H1 (cell line): Measurements from ENCODE around the gene DGKA. TPM values are rescaled to one million over a fixed set of nuclear protein-coding genes. Genes with fewer than 3 reads are reported as not detected.

Experiments used
- CTCF ChIA-PET: fragments of 300-600 bp; sonication (Branson Sonifier 250); formaldehyde crosslinking; loops from one replicate; lab custom pipeline; 2021; ENCODE audit not compliant: partially characterized antibody; lab: Charles Lee
- POLR2A ChIA-PET: fragments of 300-600 bp; sonication (Branson Sonifier 250); formaldehyde crosslinking; loops from one replicate; lab custom pipeline; 2021; ENCODE audit warnings: inconsistent platforms; ENCODE audit not compliant: partially characterized antibody; lab: Charles Lee
- DNase-seq, 2 experiments: peaks; one replicate each; pipeline versions ENCODE4 v3.0.0 to v3.0.0-alpha.2; 2010 to 2022; ENCODE audit warnings: low spot score in 2 of 2, low read depth in 1 of 2, mixed read lengths in 1 of 2
- FAIRE-seq: peaks from 2 replicates; lab custom pipeline; 2011; peaks lifted over from hg19 to GRCh38; lab: Jason Lieb, UNC
- H2AFZ ChIP-seq: 2 replicates; pipeline ENCODE4 v1.8.1; 2012; ENCODE audit warnings: low read length, inconsistent platforms
- H2AK5ac ChIP-seq: 2 replicates; pipeline ENCODE4 v1.6.1; 2013; ENCODE audit warnings: low read depth, low read length
- H2BK120ac ChIP-seq: replicated peaks from 2 replicates; pipeline ENCODE3; 2013; ENCODE audit warnings: low read depth, low read length, inconsistent platforms
- H2BK12ac ChIP-seq: 2 replicates; pipeline ENCODE4 v1.6.1; 2013; ENCODE audit warnings: low read depth, low read length
- H2BK15ac ChIP-seq: 2 replicates; pipeline ENCODE4 v1.6.1; 2013; ENCODE audit warnings: low read length
- H2BK20ac ChIP-seq: 2 replicates; pipeline ENCODE4 v1.6.1; 2013; ENCODE audit warnings: low read length
- H2BK5ac ChIP-seq: 2 replicates; pipeline ENCODE4 v1.6.1; 2013; ENCODE audit warnings: low read depth, low read length
- H3K14ac ChIP-seq: 2 replicates; pipeline ENCODE4 v1.6.1; 2013; ENCODE audit warnings: inconsistent platforms; ENCODE audit not compliant: insufficient read length
- H3K18ac ChIP-seq: 2 replicates; pipeline ENCODE4 v1.6.1; 2013; ENCODE audit warnings: low read length; ENCODE audit errors: extremely low read depth
- H3K23ac ChIP-seq: 2 replicates; pipeline ENCODE4 v1.6.1; 2013; ENCODE audit warnings: inconsistent platforms; ENCODE audit not compliant: insufficient read length
- H3K23me2 ChIP-seq: 2 replicates; pipeline ENCODE4 v1.6.1; 2013; ENCODE audit warnings: low read depth, low read length
- H3K27ac ChIP-seq: 2 replicates; pipeline ENCODE4 v1.6.1; 2011; ENCODE audit warnings: low read depth, low read length, inconsistent platforms
- H3K27me3 ChIP-seq, 4 experiments: replicated peaks in 1 of 4; 1 replicate in 1 of 4; 2 replicates in 3 of 4; pipeline versions ENCODE4 v1.6.1 to v1.8.1; 2011 to 2013; ENCODE audit warnings: low read length in 3 of 4, mild to moderate bottlenecking in 3 of 4, inconsistent platforms in 2 of 4, mixed read lengths in 2 of 4, moderate library complexity in 1 of 4; ENCODE audit not compliant: control insufficient read depth in 3 of 4, insufficient read depth in 3 of 4; ENCODE audit errors: extremely low read depth in 1 of 4
- H3K36me3 ChIP-seq, 4 experiments: 2 replicates each; pipeline versions ENCODE4 v1.6.1 to v1.8.1; 2011 to 2013; ENCODE audit warnings: mild to moderate bottlenecking in 4 of 4, low read length in 3 of 4, moderate library complexity in 2 of 4, control low read depth in 1 of 4, inconsistent platforms in 1 of 4; ENCODE audit not compliant: insufficient read depth in 4 of 4, control insufficient read depth in 2 of 4
- H3K4ac ChIP-seq: replicated peaks from 2 replicates; pipeline ENCODE3; 2013; ENCODE audit warnings: low read length, low read depth, mixed read lengths, inconsistent platforms; ENCODE audit not compliant: insufficient read length
- H3K4me1 ChIP-seq, 4 experiments: replicated peaks in 1 of 4; 1 replicate in 1 of 4; 2 replicates in 3 of 4; pipeline versions ENCODE4 v1.6.1 to v1.8.1; 2011 to 2013; ENCODE audit warnings: low read length in 3 of 4, inconsistent platforms in 2 of 4, mixed read lengths in 1 of 4; ENCODE audit not compliant: insufficient read depth in 4 of 4, control insufficient read depth in 3 of 4
- H3K4me2 ChIP-seq, 2 experiments: 2 replicates each; pipeline versions ENCODE4 v1.6.1 to v1.8.1; 2011 to 2013; ENCODE audit warnings: low read depth in 2 of 2, low read length in 2 of 2, control low read depth in 1 of 2, inconsistent platforms in 1 of 2, mild to moderate bottlenecking in 1 of 2; ENCODE audit not compliant: insufficient read depth in 1 of 2
- H3K4me3 ChIP-seq, 4 experiments: fragments of 200-600, 300-600 bp in 1 of 4; sonication (generic), shearing (Covaris generic), sonication (Bioruptor Twin) in 1 of 4; 2 replicates each; pipeline versions ENCODE4 v1.5.1 to v1.8.1; 2011 to 2016; ENCODE audit warnings: low read length in 4 of 4, low read depth in 3 of 4, control low read depth in 2 of 4, inconsistent platforms in 2 of 4, mild to moderate bottlenecking in 2 of 4, mixed read lengths in 1 of 4, moderate library complexity in 1 of 4; ENCODE audit not compliant: insufficient read depth in 2 of 4; ENCODE audit errors: extremely low read depth in 1 of 4
- H3K56ac ChIP-seq: replicated peaks from 2 replicates; pipeline ENCODE3; 2013; ENCODE audit warnings: low read depth, mild to moderate bottlenecking, mixed read lengths, low read length, inconsistent platforms; ENCODE audit not compliant: insufficient read length
- H3K79me1 ChIP-seq: 2 replicates; pipeline ENCODE4 v1.6.1; 2013; ENCODE audit warnings: low read depth, low read length, control low read depth
- H3K79me2 ChIP-seq, 2 experiments: 2 replicates each; pipeline versions ENCODE4 v1.6.1 to v1.8.1; 2012 to 2013; ENCODE audit warnings: low read length in 2 of 2, mild to moderate bottlenecking in 2 of 2, inconsistent platforms in 1 of 2; ENCODE audit not compliant: insufficient read depth in 2 of 2, control insufficient read depth in 1 of 2
- H3K9ac ChIP-seq, 4 experiments: replicated peaks in 1 of 4; 1 replicate in 1 of 4; 2 replicates in 3 of 4; pipeline versions ENCODE4 v1.6.1 to v1.8.1; 2011 to 2013; ENCODE audit warnings: low read depth in 3 of 4, low read length in 3 of 4, control low read depth in 2 of 4, mild to moderate bottlenecking in 2 of 4, moderate library complexity in 2 of 4, inconsistent platforms in 1 of 4; ENCODE audit errors: extremely low read depth in 1 of 4
- H3K9me3 ChIP-seq, 2 experiments: 2 replicates each; pipeline versions ENCODE4 v1.6.1 to v1.8.1; 2012 to 2013; ENCODE audit warnings: mild to moderate bottlenecking in 2 of 2, moderate library complexity in 2 of 2, control low read depth in 1 of 2, inconsistent platforms in 1 of 2, low read depth in 1 of 2, low read length in 1 of 2, mixed read lengths in 1 of 2; ENCODE audit not compliant: insufficient read depth in 2 of 2
- H4K20me1 ChIP-seq, 2 experiments: replicated peaks in 1 of 2; 2 replicates each; pipeline versions ENCODE3 to v1.8.1; 2011 to 2013; ENCODE audit warnings: inconsistent platforms in 2 of 2, low read length in 2 of 2, mild to moderate bottlenecking in 1 of 2; ENCODE audit not compliant: insufficient read depth in 2 of 2, control insufficient read depth in 1 of 2
- H4K5ac ChIP-seq: 2 replicates; pipeline ENCODE4 v1.6.1; 2013; ENCODE audit warnings: low read length, low read depth, mixed read lengths, inconsistent platforms; ENCODE audit not compliant: insufficient read length
- H4K8ac ChIP-seq: 2 replicates; pipeline ENCODE4 v1.8.0; 2013; ENCODE audit warnings: mild to moderate bottlenecking, moderate library complexity, low read length, inconsistent platforms; ENCODE audit not compliant: insufficient read depth; ENCODE audit errors: extremely low read depth
- H4K91ac ChIP-seq: replicated peaks from 2 replicates; pipeline ENCODE3; 2013; ENCODE audit warnings: low read length, mixed read lengths, inconsistent platforms; ENCODE audit not compliant: insufficient read length
- CHD2 ChIP-seq: IDR thresholded peaks from 2 replicates; pipeline ENCODE4 v1.6.1; 2012; ENCODE audit warnings: low read length, improper control_type of control experiment
- GABPA ChIP-seq: IDR thresholded peaks from 2 replicates; pipeline ENCODE4 v1.6.1; 2011; ENCODE audit warnings: mild to moderate bottlenecking, low read length, moderate library complexity, borderline replicate concordance; ENCODE audit not compliant: insufficient read depth
- JUND ChIP-seq: IDR thresholded peaks from 2 replicates; pipeline ENCODE4 v1.6.1; 2011; ENCODE audit warnings: mild to moderate bottlenecking, improper control_type of control experiment, low read length
- RAD21 ChIP-seq, 2 experiments: IDR thresholded peaks in 1 of 2; conservative IDR thresholded peaks in 1 of 2; 2 replicates each; pipeline ENCODE4 v1.6.1; 2011; ENCODE audit warnings: low read depth in 2 of 2, low read length in 2 of 2, improper control_type of control experiment in 1 of 2, inconsistent platforms in 1 of 2, mild to moderate bottlenecking in 1 of 2, moderate library complexity in 1 of 2
- RNF2 ChIP-seq: fragments of 200-900, 300-1000 bp; sonication (generic); IDR thresholded peaks from 2 replicates; pipeline ENCODE4 v1.7.1; 2016; ENCODE audit warnings: borderline replicate concordance, low read depth, mild to moderate bottlenecking, antibody characterized with exemption, low read length; ENCODE audit not compliant: poor library complexity, severe bottlenecking; ENCODE audit errors: missing control alignments
- SIN3A ChIP-seq, 2 experiments: IDR thresholded peaks in 1 of 2; conservative IDR thresholded peaks in 1 of 2; 2 replicates each; pipeline ENCODE4 v1.6.1; 2011 to 2012; ENCODE audit warnings: low read length in 2 of 2, improper control_type of control experiment in 1 of 2, low read depth in 1 of 2, mild to moderate bottlenecking in 1 of 2
- SP1 ChIP-seq: IDR thresholded peaks from 2 replicates; pipeline ENCODE4 v1.6.1; 2011; ENCODE audit warnings: low read depth, low read length
- TAF1 ChIP-seq: IDR thresholded peaks from 2 replicates; pipeline ENCODE4 v1.6.1; 2011; ENCODE audit warnings: mild to moderate bottlenecking, low read depth, low read length
- TBP ChIP-seq: IDR thresholded peaks from 2 replicates; pipeline ENCODE4 v1.6.1; 2011; ENCODE audit warnings: low read depth, low read length, improper control_type of control experiment
- WGBS, 2 experiments: shearing (Covaris generic) in 1 of 2; methylation state at CpG; one replicate each; pipeline versions ENCODE4 v1.1.6 to v1.1.7; 2013 to 2015; ENCODE audit warnings: low lambda C conversion rate in 2 of 2, mixed read lengths in 2 of 2, inconsistent platforms in 1 of 2, low coverage in 1 of 2, missing lambda C conversion rate in 1 of 2; ENCODE audit not compliant: insufficient replicate concordance in 2 of 2, insufficient coverage in 1 of 2, insufficient read length in 1 of 2; ENCODE audit errors: extremely low coverage in 1 of 2, missing lambda C conversion rate in 1 of 2; 5-methylcytosine and 5-hydroxymethylcytosine counted together
- polyA plus RNA-seq, 7 experiments: library from polyadenylated mRNA; depleted of rRNA in 3 of 7; stranded (reverse) in 5 of 7; unstranded in 2 of 7; fragments of >200 nt in 5 of 7; fragments of 200-250 nt in 2 of 7; gene quantifications; 1 replicate in 5 of 7; 2 replicates in 1 of 7; 4 replicates in 1 of 7; pipeline versions ENCODE4 v1.2.1 to v1.2.3, GENCODE V29; 2011 to 2013; ENCODE audit warnings: missing spikeins in 2 of 7, mixed read lengths in 2 of 7
- total RNA-seq: library from RNA; stranded (reverse); fragmentation: NEBNext Ultra II Directional; extraction: Animal tissue kit (Norgen Biotek cat#: 25700); gene quantifications from 2 replicates; pipeline ENCODE4 v1.2.1, GENCODE V29; 2021
- TF ChIP-seq, protein P1 (sequence below): IDR thresholded peaks from 2 replicates; pipeline ENCODE4 v1.6.1; 2012; ENCODE audit warnings: inconsistent platforms

The DGKA gene
- total and polyA plus RNA-seq, 2 of the 8 experiments (the other 6 are each of a cell fraction or from before 2014, with no cell fraction given), result 15.9 to 18.0 TPM

DNA sequence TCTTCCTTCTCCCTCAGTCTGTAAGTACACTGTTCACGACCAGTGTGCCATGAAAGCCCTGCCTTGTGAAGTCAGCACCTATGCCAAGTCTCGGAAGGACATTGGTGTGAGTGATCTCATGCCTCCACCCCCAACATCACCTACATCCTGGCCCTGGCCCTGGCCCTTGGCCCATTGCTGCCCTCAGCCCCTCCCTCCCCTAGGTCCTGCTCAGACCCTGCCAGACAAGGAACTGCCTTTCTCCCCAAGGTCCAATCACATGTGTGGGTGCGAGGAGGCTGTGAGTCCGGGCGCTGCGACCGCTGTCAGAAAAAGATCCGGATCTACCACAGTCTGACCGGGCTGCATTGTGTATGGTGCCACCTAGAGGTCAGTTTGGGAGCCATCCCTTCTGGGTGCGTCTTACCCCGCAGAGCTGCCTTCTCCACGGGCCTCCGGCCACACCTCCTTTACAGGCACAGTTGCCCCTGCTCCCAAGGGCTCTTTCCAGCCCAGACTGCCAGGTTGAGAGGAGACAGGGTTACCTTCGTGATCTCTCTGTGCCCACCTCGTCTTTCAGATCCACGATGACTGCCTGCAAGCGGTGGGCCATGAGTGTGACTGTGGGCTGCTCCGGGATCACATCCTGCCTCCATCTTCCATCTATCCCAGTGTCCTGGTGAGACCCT is 9.2 kb downstream of the DGKA start:
- H3K23me2 ChIP-seq, result peaks cover 2% of the 10 kb centered on the region; the same call in 1 of the 2 replicates
- peaks cover 0 to 9% (median 2%) of the 10 kb centered on the region in 4 experiments; a peak in 4 of 7 replicates for H3K4me1 ChIP-seq
- DNase-seq (peak; percentile 83 to 95), FAIRE-seq (peak; percentile 75)
- H3K79me1 ChIP-seq, result no peaks in the 10 kb centered on the region
- no peak overlapping the region for H4K8ac ChIP-seq
- H2AK5ac ChIP-seq, result no peak overlapping the region
- peaks cover 0 to 2% (median 0%) of the 10 kb centered on the region in 4 experiments; a peak in 1 of 7 replicates for H3K27me3 ChIP-seq
- no peak overlapping the region for H3K23ac ChIP-seq
- no peak overlapping the region for H2BK120ac ChIP-seq
- H3K4me2 ChIP-seq, result peak overlapping the region in 1 of 2 experiments; percentile 49; a peak in 2 of 4 replicates
- no peak overlapping the region for H2BK20ac ChIP-seq
- no peaks in the 10 kb centered on the region for H3K79me2 ChIP-seq
- H4K5ac ChIP-seq, result no peak overlapping the region
- H3K4me3 ChIP-seq, result no peak overlapping the region; a peak in 1 of 8 replicates
- peak overlapping the region; percentile 73; the same call in 1 of the 2 replicates for H2BK15ac ChIP-seq
- H2AFZ ChIP-seq, result peak overlapping the region; percentile 93
- no peaks in the 10 kb centered on the region for H3K9me3 ChIP-seq
- no peak overlapping the region; a peak in 1 of 7 replicates for H3K9ac ChIP-seq
- H2BK12ac ChIP-seq, result peak overlapping the region; percentile 62; the same call in 1 of the 2 replicates
- H3K14ac ChIP-seq, result no peak overlapping the region
- WGBS, 2 experiments, result 32% methylated on average over 18 of the region's 18 CpGs; no CpG with 5 or more reads in 1 of the 2 experiments
- peak overlapping the region; percentile 41; the same call in 1 of the 2 replicates for H3K18ac ChIP-seq
- H2BK5ac ChIP-seq, result peak overlapping the region; percentile 76; the same call in 1 of the 2 replicates
- no peak overlapping the region for H3K56ac ChIP-seq
- no peak overlapping the region for H4K91ac ChIP-seq
- no peak overlapping the region for H3K4ac ChIP-seq
- ChIA-PET CTCF (interaction anchor here (0.6 to 7.9 kb wide), 37 partner anchors 9 to 210 kb away, joined by 3 to 71 read pairs (median 4); partner anchors contain the start of genes DGKA, DNAJC14, ORMDL2 and PYM1), POLR2A (interaction anchor here (0.8 to 2.5 kb wide), 13 partner anchors 10 to 200 kb away, joined by 3 to 18 read pairs (median 4); partner anchors contain the start of gene PYM1)
- H3K36me3 ChIP-seq, result no peaks in the 10 kb centered on the region
- no peak overlapping the region for H3K27ac ChIP-seq
- H4K20me1 ChIP-seq, result no peaks in the 10 kb centered on the region
- TF ChIP-seq SIN3A (conservative IDR thresholded peaks at IDR 0.05 in 1 of 2, IDR thresholded peaks at IDR 0.05 in 1 of 2; ENCODE audit: low read depth in 1 of 2, low read length in 2 of 2), result peak; percentile 78 to 93; a peak in 3 of 4 replicates
- 0 out of 2 replicates have a peak, but pooled peaks have one; percentile 32 for TF ChIP-seq SP1
- TF ChIP-seq TAF1, result peak; percentile 53; the same call in 1 of the 2 replicates
- TF ChIP-seq, protein P1, sequence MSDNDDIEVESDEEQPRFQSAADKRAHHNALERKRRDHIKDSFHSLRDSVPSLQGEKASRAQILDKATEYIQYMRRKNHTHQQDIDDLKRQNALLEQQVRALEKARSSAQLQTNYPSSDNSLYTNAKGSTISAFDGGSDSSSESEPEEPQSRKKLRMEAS, result peak; percentile 78
- peak; percentile 52; the same call in 1 of the 2 replicates for TF ChIP-seq TBP
- 0 out of 2 replicates have a peak, but pooled peaks have one; percentile 46 for TF ChIP-seq GABPA
- 0 out of 2 replicates have a peak, but pooled peaks have one; percentile 29 for TF ChIP-seq JUND
- no peak for TF ChIP-seq RNF2
- peak; percentile 82 to 88 for TF ChIP-seq RAD21 (IDR thresholded peaks at IDR 0.05 in 1 of 2, conservative IDR thresholded peaks at IDR 0.05 in 1 of 2; ENCODE audit: low read depth in 2 of 2, low read length in 2 of 2)
- peak; percentile 50; the same call in 1 of the 2 replicates for TF ChIP-seq CHD2
